HL-60 (cell line): ENCODE measurements around the gene IL10RA.

Experiments used
- GABPA ChIP-seq: IDR thresholded peaks from 2 replicates; pipeline ENCODE4 v1.6.1; 2012; ENCODE audit warnings: low read depth
- POLR2AphosphoS5 ChIP-seq: IDR thresholded peaks from 2 replicates; pipeline ENCODE4 v1.6.1; 2012; ENCODE audit warnings: low read depth
- SPI1 ChIP-seq: IDR thresholded peaks from 2 replicates; pipeline ENCODE4 v1.6.1; 2012; ENCODE audit warnings: low read depth, mild to moderate bottlenecking, borderline replicate concordance
- TF ChIP-seq, protein P1 (sequence below): IDR thresholded peaks from one replicate; pipeline ENCODE4 v1.5.1; 2011; ENCODE audit warnings: low read length, control low read depth, inconsistent platforms; ENCODE audit not compliant: insufficient read depth
- TF ChIP-seq, protein P2 (sequence below): IDR thresholded peaks from 2 replicates; pipeline ENCODE4 v1.6.1; 2012; ENCODE audit warnings: low read depth; ENCODE audit not compliant: insufficient replicate concordance

DNA sequence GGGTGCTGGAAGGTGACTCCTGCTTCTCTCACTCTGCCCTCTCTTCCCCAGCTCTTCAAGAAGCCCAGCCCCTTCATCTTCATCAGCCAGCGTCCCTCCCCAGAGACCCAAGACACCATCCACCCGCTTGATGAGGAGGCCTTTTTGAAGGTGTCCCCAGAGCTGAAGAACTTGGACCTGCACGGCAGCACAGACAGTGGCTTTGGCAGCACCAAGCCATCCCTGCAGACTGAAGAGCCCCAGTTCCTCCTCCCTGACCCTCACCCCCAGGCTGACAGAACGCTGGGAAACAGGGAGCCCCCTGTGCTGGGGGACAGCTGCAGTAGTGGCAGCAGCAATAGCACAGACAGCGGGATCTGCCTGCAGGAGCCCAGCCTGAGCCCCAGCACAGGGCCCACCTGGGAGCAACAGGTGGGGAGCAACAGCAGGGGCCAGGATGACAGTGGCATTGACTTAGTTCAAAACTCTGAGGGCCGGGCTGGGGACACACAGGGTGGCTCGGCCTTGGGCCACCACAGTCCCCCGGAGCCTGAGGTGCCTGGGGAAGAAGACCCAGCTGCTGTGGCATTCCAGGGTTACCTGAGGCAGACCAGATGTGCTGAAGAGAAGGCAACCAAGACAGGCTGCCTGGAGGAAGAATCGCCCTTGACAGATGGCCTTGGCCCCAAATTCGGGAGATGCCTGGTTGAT lies 12.6 kb downstream of the IL10RA start:
- TF ChIP-seq, protein P1, sequence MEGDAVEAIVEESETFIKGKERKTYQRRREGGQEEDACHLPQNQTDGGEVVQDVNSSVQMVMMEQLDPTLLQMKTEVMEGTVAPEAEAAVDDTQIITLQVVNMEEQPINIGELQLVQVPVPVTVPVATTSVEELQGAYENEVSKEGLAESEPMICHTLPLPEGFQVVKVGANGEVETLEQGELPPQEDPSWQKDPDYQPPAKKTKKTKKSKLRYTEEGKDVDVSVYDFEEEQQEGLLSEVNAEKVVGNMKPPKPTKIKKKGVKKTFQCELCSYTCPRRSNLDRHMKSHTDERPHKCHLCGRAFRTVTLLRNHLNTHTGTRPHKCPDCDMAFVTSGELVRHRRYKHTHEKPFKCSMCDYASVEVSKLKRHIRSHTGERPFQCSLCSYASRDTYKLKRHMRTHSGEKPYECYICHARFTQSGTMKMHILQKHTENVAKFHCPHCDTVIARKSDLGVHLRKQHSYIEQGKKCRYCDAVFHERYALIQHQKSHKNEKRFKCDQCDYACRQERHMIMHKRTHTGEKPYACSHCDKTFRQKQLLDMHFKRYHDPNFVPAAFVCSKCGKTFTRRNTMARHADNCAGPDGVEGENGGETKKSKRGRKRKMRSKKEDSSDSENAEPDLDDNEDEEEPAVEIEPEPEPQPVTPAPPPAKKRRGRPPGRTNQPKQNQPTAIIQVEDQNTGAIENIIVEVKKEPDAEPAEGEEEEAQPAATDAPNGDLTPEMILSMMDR, result no peak
- no peak for TF ChIP-seq GABPA
- no peak for TF ChIP-seq POLR2AphosphoS5
- no peak for TF ChIP-seq SPI1
- TF ChIP-seq, protein P2, sequence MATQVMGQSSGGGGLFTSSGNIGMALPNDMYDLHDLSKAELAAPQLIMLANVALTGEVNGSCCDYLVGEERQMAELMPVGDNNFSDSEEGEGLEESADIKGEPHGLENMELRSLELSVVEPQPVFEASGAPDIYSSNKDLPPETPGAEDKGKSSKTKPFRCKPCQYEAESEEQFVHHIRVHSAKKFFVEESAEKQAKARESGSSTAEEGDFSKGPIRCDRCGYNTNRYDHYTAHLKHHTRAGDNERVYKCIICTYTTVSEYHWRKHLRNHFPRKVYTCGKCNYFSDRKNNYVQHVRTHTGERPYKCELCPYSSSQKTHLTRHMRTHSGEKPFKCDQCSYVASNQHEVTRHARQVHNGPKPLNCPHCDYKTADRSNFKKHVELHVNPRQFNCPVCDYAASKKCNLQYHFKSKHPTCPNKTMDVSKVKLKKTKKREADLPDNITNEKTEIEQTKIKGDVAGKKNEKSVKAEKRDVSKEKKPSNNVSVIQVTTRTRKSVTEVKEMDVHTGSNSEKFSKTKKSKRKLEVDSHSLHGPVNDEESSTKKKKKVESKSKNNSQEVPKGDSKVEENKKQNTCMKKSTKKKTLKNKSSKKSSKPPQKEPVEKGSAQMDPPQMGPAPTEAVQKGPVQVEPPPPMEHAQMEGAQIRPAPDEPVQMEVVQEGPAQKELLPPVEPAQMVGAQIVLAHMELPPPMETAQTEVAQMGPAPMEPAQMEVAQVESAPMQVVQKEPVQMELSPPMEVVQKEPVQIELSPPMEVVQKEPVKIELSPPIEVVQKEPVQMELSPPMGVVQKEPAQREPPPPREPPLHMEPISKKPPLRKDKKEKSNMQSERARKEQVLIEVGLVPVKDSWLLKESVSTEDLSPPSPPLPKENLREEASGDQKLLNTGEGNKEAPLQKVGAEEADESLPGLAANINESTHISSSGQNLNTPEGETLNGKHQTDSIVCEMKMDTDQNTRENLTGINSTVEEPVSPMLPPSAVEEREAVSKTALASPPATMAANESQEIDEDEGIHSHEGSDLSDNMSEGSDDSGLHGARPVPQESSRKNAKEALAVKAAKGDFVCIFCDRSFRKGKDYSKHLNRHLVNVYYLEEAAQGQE, result no peak
